ENCODE measurements around the gene PRCP. TPM values are rescaled to one million over a fixed set of nuclear protein-coding genes. Genes with fewer than 3 reads are reported as not detected.
A peak's percentile ranks its signal among the peaks of the same experiment; 100 is the strongest.

The PRCP gene
- polyA plus RNA-seq, 4 donors, result 6.7 to 76.2 (median 21.0) TPM

- Histone ChIP-seq H3K36me3 (ENCODE audit: control insufficient read depth in 3 of 3, insufficient read depth in 2 of 3, low read depth in 1 of 3, low read length in 3 of 3) (no peaks in the 10 kb centered on the region), H3K27me3 (ENCODE audit: control insufficient read depth in 3 of 3, insufficient read depth in 3 of 3, low read length in 3 of 3) (no peaks in the 10 kb centered on the region), H3K4me1 (ENCODE audit: control insufficient read depth in 3 of 3, insufficient read depth in 2 of 3, low read depth in 1 of 3, low read length in 2 of 3) (peaks cover 0 to 5% (median 0%) of the 10 kb centered on the region in 3 donors), H3K4me3 (ENCODE audit: low read depth in 1 of 3, low read length in 3 of 3) (no peak overlapping the region), H3K27ac (ENCODE audit: low read depth in 1 of 3, low read length in 2 of 3) (no peak overlapping the region), H3K9me3 (ENCODE audit: control insufficient read depth in 2 of 2, insufficient read depth in 1 of 2, low read depth in 1 of 2, low read length in 1 of 2) (no peaks in the 10 kb centered on the region)
- WGBS, 3 donors, result 16 to 33% (median 22%) methylated on average over 5 of the region's 5 CpGs
- DNase-seq (peak; percentile 11 to 46), FAIRE-seq (no peak)
These were observed 109.3 kb downstream of the PRCP start for GRCh38 chr11:82790723-82791484.

DNA sequence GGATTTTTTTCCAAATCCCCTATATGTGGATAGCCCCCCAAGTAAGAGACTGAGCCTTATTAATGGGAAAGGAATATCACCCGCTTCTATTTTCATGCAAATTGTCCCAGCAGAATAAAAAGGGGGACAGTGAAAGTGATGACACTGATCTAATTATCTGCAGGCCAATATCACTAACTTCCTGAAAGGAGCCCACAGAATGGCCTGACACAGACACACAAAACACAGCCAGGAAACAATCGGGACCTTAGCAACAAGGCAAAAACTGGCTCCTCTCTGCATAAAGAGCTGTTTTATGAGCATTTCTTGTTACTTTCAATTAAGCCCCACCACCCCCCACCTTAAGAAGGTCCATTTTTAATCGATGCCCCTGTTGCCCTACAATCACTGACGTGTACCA lies 112.2 kb downstream of the PRCP start:
- H3K36me3 ChIP-seq (ENCODE audit: control insufficient read depth in 3 of 3, insufficient read depth in 2 of 3, low read depth in 1 of 3, low read length in 3 of 3), result no peaks in the 10 kb centered on the region
- no peak overlapping the region for H3K27ac ChIP-seq (ENCODE audit: low read depth in 1 of 3, low read length in 2 of 3)
- H3K9me3 ChIP-seq (ENCODE audit: control insufficient read depth in 2 of 2, insufficient read depth in 1 of 2, low read depth in 1 of 2, low read length in 1 of 2), result no peaks in the 10 kb centered on the region
- H3K4me1 ChIP-seq (ENCODE audit: control insufficient read depth in 3 of 3, insufficient read depth in 2 of 3, low read depth in 1 of 3, low read length in 2 of 3), result peaks cover 0 to 5% (median 0%) of the 10 kb centered on the region in 3 donors
- no peaks in the 10 kb centered on the region for H3K27me3 ChIP-seq (ENCODE audit: control insufficient read depth in 3 of 3, insufficient read depth in 3 of 3, low read length in 3 of 3)
- DNase-seq (no peak), FAIRE-seq (no peak)
- H3K4me3 ChIP-seq (ENCODE audit: low read depth in 1 of 3, low read length in 3 of 3), result no peak overlapping the region
- WGBS, 3 donors, result 87 to 92% (median 87%) methylated on average over 4 of the region's 4 CpGs

DNA sequence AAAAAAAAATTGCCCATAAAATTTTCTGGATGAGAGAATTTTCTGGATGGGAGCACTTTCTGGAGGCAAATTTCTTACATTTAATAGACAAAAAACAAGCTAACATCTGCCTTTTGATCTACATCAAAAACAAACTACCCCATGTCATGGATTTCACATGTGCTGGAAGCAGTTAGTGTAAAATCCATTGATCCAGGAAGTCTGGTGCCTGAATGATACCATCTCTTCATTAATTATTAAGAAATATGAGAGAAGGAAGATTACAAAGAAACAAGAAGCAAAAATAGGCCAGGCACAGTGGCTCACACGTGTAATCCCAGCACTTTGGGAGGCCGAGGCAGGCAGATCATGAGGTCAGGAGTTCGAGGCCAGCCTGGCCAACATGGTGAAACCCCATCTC lies 113.4 kb downstream of the PRCP start:
- FAIRE-seq, result no peak
- no peak for DNase-seq
- Histone ChIP-seq H3K27me3 (ENCODE audit: control insufficient read depth in 3 of 3, insufficient read depth in 3 of 3, low read length in 3 of 3) (no peaks in the 10 kb centered on the region), H3K9me3 (ENCODE audit: control insufficient read depth in 2 of 2, insufficient read depth in 1 of 2, low read depth in 1 of 2, low read length in 1 of 2) (peaks cover 0 to 4% of the 10 kb centered on the region in 2 donors), H3K4me1 (ENCODE audit: control insufficient read depth in 3 of 3, insufficient read depth in 2 of 3, low read depth in 1 of 3, low read length in 2 of 3) (peaks cover 0 to 5% (median 0%) of the 10 kb centered on the region in 3 donors), H3K27ac (ENCODE audit: low read depth in 1 of 3, low read length in 2 of 3) (no peak overlapping the region), H3K4me3 (ENCODE audit: low read depth in 1 of 3, low read length in 3 of 3) (no peak overlapping the region), H3K36me3 (ENCODE audit: control insufficient read depth in 3 of 3, insufficient read depth in 2 of 3, low read depth in 1 of 3, low read length in 3 of 3) (no peaks in the 10 kb centered on the region)
- WGBS, 3 donors, result 76 to 81% (median 76%) methylated on average over 3 of the region's 3 CpGs

GRCh38 chr11:82786001-82786400 lies 114.2 kb downstream of the PRCP start:
- H3K27ac ChIP-seq (ENCODE audit: low read depth in 1 of 3, low read length in 2 of 3), result no peak overlapping the region
- 91 to 93% (median 92%) methylated on average over 2 of the region's 2 CpGs for WGBS, 3 donors
- H3K4me1 ChIP-seq (ENCODE audit: control insufficient read depth in 3 of 3, insufficient read depth in 2 of 3, low read depth in 1 of 3, low read length in 2 of 3), result peaks cover 0 to 4% (median 0%) of the 10 kb centered on the region in 3 donors
- DNase-seq (no peak), FAIRE-seq (no peak)
- H3K4me3 ChIP-seq (ENCODE audit: low read depth in 1 of 3, low read length in 3 of 3), result no peak overlapping the region
- H3K9me3 ChIP-seq (ENCODE audit: control insufficient read depth in 2 of 2, insufficient read depth in 1 of 2, low read depth in 1 of 2, low read length in 1 of 2), result peaks cover 0 to 4% of the 10 kb centered on the region in 2 donors
- H3K36me3 ChIP-seq (ENCODE audit: control insufficient read depth in 3 of 3, insufficient read depth in 2 of 3, low read depth in 1 of 3, low read length in 3 of 3), result no peaks in the 10 kb centered on the region
- no peaks in the 10 kb centered on the region for H3K27me3 ChIP-seq (ENCODE audit: control insufficient read depth in 3 of 3, insufficient read depth in 3 of 3, low read length in 3 of 3)

GRCh38 chr11:82782825-82783374 lies 117.3 kb downstream of the PRCP start:
- H3K4me3 ChIP-seq (ENCODE audit: low read depth in 1 of 3, low read length in 3 of 3), result no peak overlapping the region
- DNase-seq (no peak), FAIRE-seq (no peak)
- peaks cover 0 to 4% of the 10 kb centered on the region in 2 donors for H3K9me3 ChIP-seq (ENCODE audit: control insufficient read depth in 2 of 2, insufficient read depth in 1 of 2, low read depth in 1 of 2, low read length in 1 of 2)
- 89 to 97% (median 96%) methylated on average over 1 of the region's 1 CpG for WGBS, 3 donors
- H3K36me3 ChIP-seq (ENCODE audit: control insufficient read depth in 3 of 3, insufficient read depth in 2 of 3, low read depth in 1 of 3, low read length in 3 of 3), result no peaks in the 10 kb centered on the region
- no peaks in the 10 kb centered on the region for H3K27me3 ChIP-seq (ENCODE audit: control insufficient read depth in 3 of 3, insufficient read depth in 3 of 3, low read length in 3 of 3)
- H3K27ac ChIP-seq (ENCODE audit: low read depth in 1 of 3, low read length in 2 of 3), result no peak overlapping the region
- no peaks in the 10 kb centered on the region for H3K4me1 ChIP-seq (ENCODE audit: control insufficient read depth in 3 of 3, insufficient read depth in 2 of 3, low read depth in 1 of 3, low read length in 2 of 3)

- Histone ChIP-seq H3K9me3 (ENCODE audit: control insufficient read depth in 2 of 2, insufficient read depth in 1 of 2, low read depth in 1 of 2, low read length in 1 of 2) (peaks cover 0 to 13% of the 10 kb centered on the region in 2 donors), H3K4me1 (ENCODE audit: control insufficient read depth in 3 of 3, insufficient read depth in 2 of 3, low read depth in 1 of 3, low read length in 2 of 3) (no peaks in the 10 kb centered on the region), H3K36me3 (ENCODE audit: control insufficient read depth in 3 of 3, insufficient read depth in 2 of 3, low read depth in 1 of 3, low read length in 3 of 3) (no peaks in the 10 kb centered on the region), H3K27me3 (ENCODE audit: control insufficient read depth in 3 of 3, insufficient read depth in 3 of 3, low read length in 3 of 3) (no peaks in the 10 kb centered on the region), H3K27ac (ENCODE audit: low read depth in 1 of 3, low read length in 2 of 3) (no peak overlapping the region), H3K4me3 (ENCODE audit: low read depth in 1 of 3, low read length in 3 of 3) (no peak overlapping the region)
- FAIRE-seq, result no peak
- WGBS, 3 donors, result 77 to 80% (median 80%) methylated on average over 1 of the region's 1 CpG
- DNase-seq, result no peak
These were observed 121.5 kb downstream of the PRCP start for GRCh38 chr11:82778776-82779175.

DNA sequence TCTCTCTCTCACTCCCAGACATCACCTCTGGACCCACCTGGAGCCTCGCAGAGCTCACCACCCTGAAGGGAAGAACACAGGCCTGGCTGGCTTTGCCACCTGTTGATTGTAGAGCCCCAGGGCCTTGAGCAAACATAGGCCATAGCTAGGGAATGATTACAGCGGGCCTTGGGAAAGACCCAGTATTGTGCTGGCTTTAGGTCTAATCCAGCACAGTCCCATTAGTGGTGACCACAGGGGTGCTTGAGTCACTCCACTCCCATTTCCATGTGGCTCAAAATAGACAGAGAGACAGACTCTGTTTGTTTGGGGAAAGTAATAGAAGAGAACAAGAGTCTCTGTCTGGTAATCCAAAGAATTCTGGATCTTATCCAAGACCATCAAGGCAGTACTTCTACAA lies 123.9 kb downstream of the PRCP start:
- FAIRE-seq (no peak), DNase-seq (no peak)
- Histone ChIP-seq H3K4me3 (ENCODE audit: low read depth in 1 of 3, low read length in 3 of 3) (no peak overlapping the region), H3K9me3 (ENCODE audit: control insufficient read depth in 2 of 2, insufficient read depth in 1 of 2, low read depth in 1 of 2, low read length in 1 of 2) (peaks cover 0 to 10% of the 10 kb centered on the region in 2 donors), H3K27me3 (ENCODE audit: control insufficient read depth in 3 of 3, insufficient read depth in 3 of 3, low read length in 3 of 3) (no peaks in the 10 kb centered on the region), H3K4me1 (ENCODE audit: control insufficient read depth in 3 of 3, insufficient read depth in 2 of 3, low read depth in 1 of 3, low read length in 2 of 3) (no peaks in the 10 kb centered on the region), H3K27ac (ENCODE audit: low read depth in 1 of 3, low read length in 2 of 3) (no peak overlapping the region), H3K36me3 (ENCODE audit: control insufficient read depth in 3 of 3, insufficient read depth in 2 of 3, low read depth in 1 of 3, low read length in 3 of 3) (no peaks in the 10 kb centered on the region)
- WGBS, 3 donors, result 57 to 81% (median 58%) methylated on average over 2 of the region's 2 CpGs

- H3K27me3 ChIP-seq (ENCODE audit: control insufficient read depth in 3 of 3, insufficient read depth in 3 of 3, low read length in 3 of 3), result no peaks in the 10 kb centered on the region
- H3K4me1 ChIP-seq (ENCODE audit: control insufficient read depth in 3 of 3, insufficient read depth in 2 of 3, low read depth in 1 of 3, low read length in 2 of 3), result no peaks in the 10 kb centered on the region
- no peak for FAIRE-seq
- H3K27ac ChIP-seq (ENCODE audit: low read depth in 1 of 3, low read length in 2 of 3), result no peak overlapping the region
- peak; percentile 28 to 61 for DNase-seq
- H3K4me3 ChIP-seq (ENCODE audit: low read depth in 1 of 3, low read length in 3 of 3), result no peak overlapping the region
- WGBS, 3 donors, result 17 to 35% (median 31%) methylated on average over 3 of the region's 3 CpGs
- H3K9me3 ChIP-seq (ENCODE audit: control insufficient read depth in 2 of 2, insufficient read depth in 1 of 2, low read depth in 1 of 2, low read length in 1 of 2), result peaks cover 0 to 10% of the 10 kb centered on the region in 2 donors
- H3K36me3 ChIP-seq (ENCODE audit: control insufficient read depth in 3 of 3, insufficient read depth in 2 of 3, low read depth in 1 of 3, low read length in 3 of 3), result no peaks in the 10 kb centered on the region
These were observed 124.4 kb downstream of the PRCP start for GRCh38 chr11:82775736-82776346.

Data from small intestine (tissue), 7 donors.